ENCODE measurements around the gene ILK. TPM values are rescaled to one million over a fixed set of nuclear protein-coding genes. Genes with fewer than 3 reads are reported as not detected.

Gene ILK
- total and polyA plus RNA-seq, 2 donors (not counting 3 experiments of a cell fraction or from before 2014, with no cell fraction given): 221 to 296 TPM

- Histone ChIP-seq H3K4me2 (ENCODE audit: insufficient read depth, low read length) (no peak overlapping the region), H3K27ac (ENCODE audit: insufficient read depth, low read depth, low read length) (no peak overlapping the region), H3K36me3 (ENCODE audit: control insufficient read depth in 2 of 2, extremely low read depth in 1 of 2, insufficient read depth in 2 of 2, low read length in 2 of 2) (no peaks in the 10 kb centered on the region), H3K27me3 (ENCODE audit: control insufficient read depth in 2 of 2, insufficient read depth in 2 of 2, low read length in 2 of 2) (no peaks in the 10 kb centered on the region), H3K79me2 (ENCODE audit: control insufficient read depth, insufficient read depth, low read length) (no peaks in the 10 kb centered on the region), H3K9me1 (replicated peaks; ENCODE audit: control insufficient read depth, extremely low read depth, insufficient read depth, low read length) (no peaks in the 10 kb centered on the region), H3K9me3 (replicated peaks; ENCODE audit: control insufficient read depth, insufficient read depth, low read length) (no peaks in the 10 kb centered on the region), H3K4me3 (replicated peaks in 1 of 3; ENCODE audit: insufficient read depth in 1 of 3, low read depth in 1 of 3, low read length in 3 of 3) (no peak overlapping the region), H2AFZ (ENCODE audit: low read depth, low read length) (no peak overlapping the region), H4K20me1 (replicated peaks; ENCODE audit: control insufficient read depth, extremely low read depth, insufficient read depth, low read length) (no peaks in the 10 kb centered on the region), H3K4me1 (ENCODE audit: control insufficient read depth, extremely low read depth, insufficient read depth, low read length) (peaks cover 25% of the 10 kb centered on the region), H3K9ac (replicated peaks; ENCODE audit: extremely low read depth, insufficient read depth, low read length) (no peak overlapping the region)
- dilution Hi-C loops (cut with MboI; ENCODE audit: extremely low pct_ligation_motif_present, low sequenced_read_pairs): no loop called here
- no TSS peak for BruUV-seq (replicated peaks)
- no peak for DNase-seq (ENCODE audit: low read depth, low spot score)
- CTCF ChIA-PET: no interaction called here
- intact Hi-C loops (cut with micrococcal nuclease): no loop called here
- POLR2A ChIA-PET: no interaction called here
- FAIRE-seq: no peak
- no peak for TF ChIP-seq GATA2 (IDR thresholded peaks at IDR 0.05; ENCODE audit: insufficient read depth, insufficient read length, low read depth, low read length)
- TF ChIP-seq POLR2AphosphoS5 (IDR thresholded peaks at IDR 0.05; ENCODE audit: insufficient read depth, low read depth, low read length): no peak
- TF ChIP-seq FOS (IDR thresholded peaks at IDR 0.05; ENCODE audit: borderline replicate concordance, insufficient read depth, low read length): peak; percentile 25
- TF ChIP-seq, protein P1, sequence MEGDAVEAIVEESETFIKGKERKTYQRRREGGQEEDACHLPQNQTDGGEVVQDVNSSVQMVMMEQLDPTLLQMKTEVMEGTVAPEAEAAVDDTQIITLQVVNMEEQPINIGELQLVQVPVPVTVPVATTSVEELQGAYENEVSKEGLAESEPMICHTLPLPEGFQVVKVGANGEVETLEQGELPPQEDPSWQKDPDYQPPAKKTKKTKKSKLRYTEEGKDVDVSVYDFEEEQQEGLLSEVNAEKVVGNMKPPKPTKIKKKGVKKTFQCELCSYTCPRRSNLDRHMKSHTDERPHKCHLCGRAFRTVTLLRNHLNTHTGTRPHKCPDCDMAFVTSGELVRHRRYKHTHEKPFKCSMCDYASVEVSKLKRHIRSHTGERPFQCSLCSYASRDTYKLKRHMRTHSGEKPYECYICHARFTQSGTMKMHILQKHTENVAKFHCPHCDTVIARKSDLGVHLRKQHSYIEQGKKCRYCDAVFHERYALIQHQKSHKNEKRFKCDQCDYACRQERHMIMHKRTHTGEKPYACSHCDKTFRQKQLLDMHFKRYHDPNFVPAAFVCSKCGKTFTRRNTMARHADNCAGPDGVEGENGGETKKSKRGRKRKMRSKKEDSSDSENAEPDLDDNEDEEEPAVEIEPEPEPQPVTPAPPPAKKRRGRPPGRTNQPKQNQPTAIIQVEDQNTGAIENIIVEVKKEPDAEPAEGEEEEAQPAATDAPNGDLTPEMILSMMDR (IDR thresholded peaks at IDR 0.05; ENCODE audit: extremely low read depth in 1 of 2, insufficient read depth in 1 of 2, low read depth in 1 of 2, low read length in 2 of 2): no peak
- no peak for TF ChIP-seq POLR2A (IDR thresholded peaks at IDR 0.05; ENCODE audit: low read depth, low read length)
- TF ChIP-seq JUN (IDR thresholded peaks at IDR 0.05; ENCODE audit: borderline replicate concordance, insufficient read depth, insufficient read length, low read depth): no peak
- no peak for TF ChIP-seq MAX (IDR thresholded peaks at IDR 0.05; ENCODE audit: insufficient read depth, insufficient read length)
- TF ChIP-seq MYC (IDR thresholded peaks at IDR 0.05; ENCODE audit: low read depth, low read length): no peak
- no peak for TF ChIP-seq EZH2 (IDR thresholded peaks at IDR 0.05; ENCODE audit: borderline replicate concordance, low read depth, low read length, severe bottlenecking)
These were observed 31.4 kb upstream of the ILK start for GRCh38 chr11:6572215-6572614.

Data from endothelial cell of umbilical vein (primary cell).